HG03571 (cell line): ENCODE results near the gene RTP5.

Experiments
- ATAC-seq: cut with Tn5 transposase; IDR thresholded peaks from one replicate; pipeline ENCODE4 v1.9.1; 2021; ENCODE audit not compliant: unreplicated experiment

RTP5 gene

DNA sequence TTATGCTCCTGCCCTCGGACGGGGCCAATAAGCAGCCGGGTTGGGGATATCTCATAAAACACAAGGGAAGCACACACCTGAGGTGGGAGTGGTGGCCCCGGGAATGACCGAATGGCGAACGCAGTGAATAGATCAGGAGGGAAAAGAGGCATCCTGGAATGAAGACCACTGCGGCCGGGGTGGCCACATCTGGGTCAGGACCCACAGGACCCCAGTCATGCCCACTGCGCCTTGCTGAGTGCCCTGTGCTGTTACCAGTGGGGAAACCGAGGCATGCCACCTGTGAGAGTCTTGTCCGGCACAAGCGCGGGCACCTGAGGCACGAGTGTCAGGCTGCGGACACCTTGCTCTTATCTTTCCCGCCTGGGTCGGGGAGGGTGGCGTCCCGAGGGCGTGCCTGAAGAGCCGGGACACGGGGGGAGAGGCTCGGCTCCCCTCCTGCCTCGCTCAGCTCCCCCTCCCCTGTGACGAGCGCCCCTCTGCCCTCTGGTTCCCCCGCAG, 12.4 kb upstream of the RTP5 start:
- ATAC-seq, result no peak

DNA sequence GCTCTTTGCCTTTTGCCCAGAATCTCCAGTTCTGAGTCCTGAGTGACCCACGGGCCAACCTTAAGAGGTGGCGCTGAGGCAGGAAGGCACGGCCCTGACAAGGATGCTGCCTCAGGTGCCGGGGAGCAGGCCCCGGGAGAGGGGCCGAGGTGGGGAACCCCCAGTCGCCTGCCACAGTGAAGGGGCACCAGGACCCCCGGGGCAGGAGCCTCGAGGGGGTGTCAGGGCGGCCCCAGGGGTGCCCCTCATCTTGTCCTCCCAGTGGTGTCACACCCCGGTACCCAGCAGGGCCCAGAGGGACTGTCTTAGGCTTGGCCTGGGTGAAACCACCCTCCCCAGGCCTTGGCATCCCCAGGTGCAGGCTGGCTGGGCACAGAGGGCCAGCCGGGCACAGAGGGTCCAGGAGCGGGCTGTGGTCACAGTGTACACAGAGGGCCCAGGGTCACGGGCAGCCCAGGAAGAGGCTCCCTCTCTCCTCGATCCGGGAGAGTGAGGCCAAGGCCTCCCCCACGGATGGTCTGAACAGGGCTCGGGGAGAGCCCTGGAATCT, 11.9 kb upstream of the RTP5 start:
- no peak for ATAC-seq

DNA sequence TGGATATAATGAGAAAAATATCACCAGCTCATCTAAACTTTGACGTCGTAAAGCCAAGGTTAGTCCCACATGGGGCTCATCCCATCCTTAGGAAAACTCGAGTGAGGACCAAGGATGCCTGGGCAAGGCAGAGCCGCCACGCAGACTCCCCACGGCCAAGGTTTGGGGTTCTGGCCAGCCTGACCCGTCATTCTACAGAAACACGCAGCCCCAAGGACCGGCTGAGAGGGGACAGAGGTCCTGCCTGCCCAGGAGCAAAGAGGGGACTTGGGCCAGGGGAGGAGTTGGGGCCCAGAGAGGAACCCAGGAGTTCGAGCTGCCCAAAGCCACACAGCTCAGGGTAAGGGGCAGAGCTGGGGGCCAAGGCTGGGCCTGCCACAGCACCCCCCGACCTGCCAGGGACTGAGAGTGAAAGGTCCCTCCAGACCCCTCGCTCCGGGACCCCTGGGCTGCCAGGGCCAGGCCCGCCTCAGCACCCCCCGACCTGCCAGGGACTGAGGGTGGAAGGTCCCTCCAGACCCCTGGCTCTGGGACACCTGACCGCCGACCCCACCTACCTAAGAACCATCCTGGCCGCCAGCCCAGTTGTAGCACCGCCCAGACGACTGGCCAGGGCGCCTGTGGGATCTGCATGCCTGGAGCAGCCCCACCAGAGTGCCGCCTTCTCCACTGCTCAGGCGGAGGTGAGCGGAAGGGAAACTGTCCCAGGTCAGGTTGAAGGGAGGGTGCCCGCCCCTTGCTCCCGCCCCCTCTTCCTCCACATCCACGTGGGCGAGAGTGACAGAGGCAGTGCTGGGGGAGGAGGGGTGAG, 11.1 kb upstream of the RTP5 start, which contains the start of gene PDCD1:
Gene PDCD1, minus strand, starts transcription at position 689 of the 811 bp plus-strand sequence. Its CDS starts 56 bp downstream, at position 633.
- no peak for ATAC-seq

DNA sequence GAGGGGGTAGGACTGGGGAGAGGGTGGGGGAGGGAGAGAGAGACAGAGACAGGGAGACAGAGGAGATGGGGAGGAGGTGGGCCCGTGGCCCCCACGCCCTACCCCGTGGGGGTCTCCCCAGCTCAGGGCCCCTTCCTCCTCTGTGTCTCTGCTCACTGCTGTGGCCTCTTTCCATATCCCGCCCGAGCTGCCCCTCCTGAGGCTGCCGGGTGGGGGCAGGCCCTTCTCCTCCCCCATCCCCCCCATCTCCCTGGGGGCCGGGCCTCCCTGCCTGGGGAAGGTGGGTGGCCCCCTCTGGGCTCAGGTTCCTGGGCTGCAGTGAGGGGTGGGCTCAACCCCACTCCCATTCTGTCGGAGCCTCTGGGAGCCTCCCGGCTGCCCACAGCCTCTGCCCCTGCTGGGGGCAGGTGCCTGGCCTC, 10.5 kb upstream of the RTP5 start:
- no peak for ATAC-seq

DNA sequence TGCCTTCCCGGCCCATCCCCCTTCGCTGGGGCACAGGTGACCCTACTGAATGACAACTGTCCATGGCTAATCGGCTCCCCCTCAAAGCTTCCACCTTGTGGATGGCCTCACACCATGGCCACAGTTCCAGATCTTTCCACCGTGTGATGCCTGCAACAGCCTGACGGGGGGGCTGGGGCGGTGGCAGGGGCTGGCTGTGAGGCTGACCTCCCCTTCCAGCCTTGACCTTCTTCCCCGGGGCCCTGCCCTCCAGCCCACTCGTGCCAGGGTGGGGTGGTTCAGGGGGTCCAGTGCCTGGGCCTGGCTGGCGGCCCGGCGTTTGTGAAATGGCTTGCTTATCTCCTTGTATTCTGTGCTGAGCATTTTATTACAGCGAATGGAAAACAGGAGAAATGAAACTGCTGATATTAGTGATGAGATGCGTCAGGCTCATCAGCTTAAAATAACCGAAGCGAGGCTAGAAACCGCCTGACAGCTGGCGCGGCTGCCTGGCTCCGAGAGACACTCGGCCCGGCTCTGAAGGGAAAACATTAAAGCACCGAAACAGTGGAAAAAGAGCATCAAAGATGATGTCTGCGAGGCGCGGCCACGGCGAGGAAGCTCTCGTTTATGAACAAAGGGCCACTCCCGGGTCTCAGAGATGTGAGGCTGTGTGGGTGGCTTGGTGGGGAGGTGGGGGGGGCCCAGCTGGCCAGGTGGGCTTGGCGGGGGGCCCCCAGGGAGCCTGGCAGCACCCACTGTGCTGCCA, 9.9 kb upstream of the RTP5 start:
- ATAC-seq, result no peak

DNA sequence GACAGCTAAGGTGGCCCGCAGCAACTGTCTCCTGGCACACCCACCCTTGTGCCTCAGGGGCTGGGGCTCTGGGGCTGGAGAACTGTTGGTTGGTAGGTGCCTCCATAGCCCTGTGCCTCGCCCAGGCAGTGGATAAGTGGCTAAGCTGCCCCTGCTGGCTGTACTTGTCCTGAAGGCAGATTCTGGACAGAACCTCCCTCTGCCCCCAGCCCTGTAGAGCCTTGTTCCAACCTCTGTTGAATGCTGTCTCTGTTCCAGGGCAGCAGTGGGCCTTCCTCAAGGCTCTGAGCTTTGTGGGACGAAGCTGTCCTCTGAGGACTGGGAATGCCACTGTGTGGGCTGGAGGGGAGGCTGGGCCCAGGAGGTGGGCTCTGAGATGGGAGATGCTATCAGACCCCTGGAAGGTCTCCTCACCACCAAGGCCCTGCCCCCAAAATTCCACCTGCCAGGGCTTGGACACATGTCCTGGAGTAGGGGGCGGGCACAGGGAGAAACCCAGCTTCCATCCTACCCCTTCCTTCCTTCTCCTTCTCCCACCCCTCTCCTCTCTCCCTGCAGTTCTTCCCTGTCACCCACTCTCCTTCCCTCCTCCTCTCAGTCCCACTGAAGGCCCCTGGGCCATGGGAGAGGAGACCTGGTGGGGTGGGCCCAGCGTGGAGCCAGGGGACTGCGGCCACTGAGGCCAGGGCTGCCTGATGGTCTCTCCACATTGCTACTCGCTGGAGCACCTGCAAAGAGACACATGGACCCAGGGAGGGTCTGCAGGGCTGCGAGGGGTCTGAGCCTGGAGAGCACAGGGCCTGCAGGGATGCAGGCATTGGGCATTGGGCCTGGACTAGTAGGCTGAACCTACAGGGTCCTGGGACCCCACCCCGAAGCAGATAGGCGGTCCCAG, 9.1 kb upstream of the RTP5 start:
- no peak for ATAC-seq

DNA sequence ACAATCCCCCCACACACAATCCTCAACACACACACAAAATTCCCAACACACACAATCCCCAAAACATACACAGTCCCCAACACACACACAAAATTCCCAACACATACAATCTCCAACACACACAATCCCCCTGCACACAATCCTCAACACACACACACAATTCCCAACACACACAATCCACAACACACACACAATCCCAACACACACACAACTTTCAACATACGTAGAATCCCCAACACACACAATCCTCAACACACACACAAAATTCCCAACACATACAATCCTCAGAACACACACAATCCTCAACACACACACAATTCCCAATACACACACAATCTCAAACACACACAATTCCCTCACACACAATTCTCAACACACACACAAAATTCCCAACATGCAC, 8.3 kb upstream of the RTP5 start:
- no peak for ATAC-seq

DNA sequence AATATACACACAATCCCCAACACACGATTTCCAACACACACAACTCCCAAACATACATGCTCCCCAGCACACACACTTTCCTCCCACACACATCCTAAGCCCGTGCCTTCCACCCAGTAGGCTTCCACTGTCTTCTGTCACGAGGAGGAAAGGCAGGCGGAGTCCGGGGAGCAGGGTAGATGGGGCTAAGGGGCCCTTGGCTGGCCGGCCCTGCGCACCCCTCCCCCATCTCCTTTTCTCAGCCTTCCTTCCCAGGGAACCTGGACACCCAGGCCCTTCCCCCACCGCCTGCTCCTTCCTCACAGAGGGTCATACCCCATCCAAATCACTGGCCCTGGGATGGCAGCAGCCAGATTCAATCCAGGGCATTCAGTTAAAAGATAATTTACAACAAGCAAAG, 7.4 kb upstream of the RTP5 start:
- ATAC-seq, result no peak

DNA sequence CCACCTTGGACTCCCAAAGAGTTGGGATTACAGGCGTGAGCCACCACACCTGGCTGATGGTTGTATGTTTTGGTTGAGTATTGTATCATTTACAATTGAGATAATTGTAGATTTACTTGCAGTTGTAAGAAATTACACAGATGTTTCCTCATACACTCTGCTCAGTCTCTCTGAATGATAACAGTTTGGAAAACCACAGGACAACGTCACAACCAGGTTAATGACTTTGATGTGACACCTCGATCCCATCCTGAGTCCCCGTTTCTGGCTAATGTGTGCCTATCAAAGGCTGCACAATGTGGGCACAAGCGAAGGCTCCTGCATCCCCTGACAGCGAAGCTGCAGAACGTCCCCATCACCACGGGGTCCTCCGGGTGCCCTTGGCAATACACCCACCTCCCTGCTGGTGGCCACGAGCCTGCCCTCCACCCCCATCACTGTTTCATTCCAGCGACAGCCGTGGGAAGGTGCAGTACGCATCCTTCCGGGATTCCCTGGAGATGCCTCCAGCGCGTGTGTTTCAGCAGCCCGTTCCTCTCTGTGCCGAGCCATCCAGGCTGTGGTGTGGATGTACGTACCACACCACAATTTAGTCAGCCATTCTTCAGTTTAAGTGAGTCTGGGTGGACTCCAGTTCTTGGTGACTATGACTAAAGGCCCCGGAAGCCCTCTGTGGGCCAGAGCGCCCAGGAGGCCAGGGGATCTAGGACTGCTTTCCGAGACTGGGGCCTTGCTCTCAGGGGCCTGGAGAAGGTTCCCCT, 6.6 kb upstream of the RTP5 start:
- no peak for ATAC-seq

DNA sequence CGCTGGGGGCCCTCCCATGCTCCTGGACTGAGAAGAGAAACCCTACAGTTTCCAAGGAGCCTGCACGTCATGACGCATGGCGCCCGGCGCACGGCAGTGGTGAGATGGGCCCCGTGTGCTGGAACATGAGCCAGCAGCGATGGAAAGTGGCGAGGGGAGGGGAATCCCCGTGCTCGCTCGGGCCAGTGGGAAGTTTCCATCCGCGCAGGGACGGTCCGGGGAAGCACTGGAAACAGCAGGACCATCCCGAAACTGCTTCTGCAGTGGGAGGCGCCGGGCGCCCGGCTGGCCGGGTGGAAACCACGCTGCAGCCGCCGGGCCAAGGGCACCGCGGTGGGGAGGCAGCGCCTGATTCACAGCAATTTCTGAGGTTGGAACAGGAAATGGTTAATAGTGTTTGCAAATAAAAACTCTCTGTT, 6.0 kb upstream of the RTP5 start:
- ATAC-seq, result no peak

DNA sequence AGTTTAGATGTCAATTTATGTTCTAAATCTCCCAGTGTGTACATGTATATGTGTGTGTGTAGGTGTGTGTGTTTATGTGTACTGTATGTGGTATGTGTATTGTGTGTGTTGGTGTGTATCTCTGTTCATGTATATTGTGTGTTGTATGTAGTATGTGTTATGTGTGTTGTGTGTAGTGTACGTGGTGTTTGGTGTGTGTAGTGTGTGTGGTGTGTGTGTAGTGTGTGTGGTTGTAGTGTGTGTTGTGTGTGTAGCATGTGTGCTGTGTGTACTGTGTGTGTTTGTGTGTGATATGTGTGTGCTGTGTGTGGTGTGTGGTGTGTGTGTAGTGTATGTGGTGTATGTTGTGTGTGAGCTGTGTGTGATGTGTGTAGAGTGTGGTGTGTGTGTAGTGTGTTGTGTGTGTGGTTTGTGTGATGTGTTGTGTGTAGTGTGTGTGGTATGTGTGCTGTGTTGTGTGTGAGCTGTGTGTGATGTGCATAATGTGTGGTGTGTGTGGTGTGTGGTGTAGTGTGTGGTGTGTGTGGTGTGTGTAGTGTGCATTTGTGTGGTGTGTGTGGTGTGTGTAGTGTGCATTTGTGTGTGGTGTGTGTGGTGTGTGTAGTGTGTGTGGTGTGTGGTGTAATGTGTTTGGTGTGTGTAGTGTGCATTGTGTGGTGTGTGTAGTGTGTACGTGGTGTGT, 5.2 kb upstream of the RTP5 start:
- no peak for ATAC-seq

DNA sequence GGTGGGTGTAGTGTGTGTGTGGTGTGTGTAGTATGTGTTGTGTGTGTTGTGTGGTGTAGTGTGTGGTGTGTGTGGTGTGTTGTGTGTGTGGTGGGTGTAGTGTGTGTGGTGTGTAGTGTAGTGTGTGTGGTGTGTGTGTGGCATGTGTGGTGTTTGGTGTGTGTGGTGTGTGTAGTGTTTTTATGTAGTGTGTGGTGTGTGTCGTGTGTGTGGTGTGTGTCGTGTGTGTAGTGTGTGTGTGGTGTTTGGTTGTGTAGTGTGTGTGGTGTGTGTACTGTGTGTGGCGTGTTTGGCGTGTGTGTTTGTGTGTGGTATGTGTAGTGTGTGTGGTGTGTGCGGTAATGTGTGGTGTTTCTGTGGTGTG, 4.7 kb upstream of the RTP5 start:
- ATAC-seq, result no peak

DNA sequence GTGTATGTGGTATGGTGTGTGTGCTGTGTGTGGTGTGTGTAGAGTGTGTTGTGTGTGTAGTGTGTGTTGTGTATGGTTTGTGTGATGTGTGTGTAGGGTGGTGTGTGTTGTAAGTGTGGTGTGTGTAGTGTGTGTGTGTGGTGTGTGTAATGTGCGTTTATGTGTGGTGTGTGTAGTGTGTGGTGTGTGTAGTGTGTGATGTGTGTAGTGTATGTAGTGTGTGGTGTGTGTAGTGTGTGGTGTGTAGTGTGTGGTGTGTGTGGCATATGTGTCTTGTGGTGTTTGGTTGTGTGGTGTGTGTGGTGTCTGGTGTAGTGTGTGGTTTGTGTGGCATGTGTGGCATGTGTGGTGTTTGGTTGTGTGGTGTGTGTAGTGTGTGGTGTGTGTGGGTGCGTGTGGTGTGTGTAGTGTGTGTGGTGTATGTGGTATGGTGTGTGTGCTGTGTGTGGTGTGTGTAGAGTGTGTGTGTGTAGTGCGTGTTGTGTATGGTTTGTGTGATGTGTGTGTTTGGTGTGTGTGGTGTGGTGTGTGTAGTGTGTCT, 4.0 kb upstream of the RTP5 start:
- ATAC-seq, result no peak

DNA sequence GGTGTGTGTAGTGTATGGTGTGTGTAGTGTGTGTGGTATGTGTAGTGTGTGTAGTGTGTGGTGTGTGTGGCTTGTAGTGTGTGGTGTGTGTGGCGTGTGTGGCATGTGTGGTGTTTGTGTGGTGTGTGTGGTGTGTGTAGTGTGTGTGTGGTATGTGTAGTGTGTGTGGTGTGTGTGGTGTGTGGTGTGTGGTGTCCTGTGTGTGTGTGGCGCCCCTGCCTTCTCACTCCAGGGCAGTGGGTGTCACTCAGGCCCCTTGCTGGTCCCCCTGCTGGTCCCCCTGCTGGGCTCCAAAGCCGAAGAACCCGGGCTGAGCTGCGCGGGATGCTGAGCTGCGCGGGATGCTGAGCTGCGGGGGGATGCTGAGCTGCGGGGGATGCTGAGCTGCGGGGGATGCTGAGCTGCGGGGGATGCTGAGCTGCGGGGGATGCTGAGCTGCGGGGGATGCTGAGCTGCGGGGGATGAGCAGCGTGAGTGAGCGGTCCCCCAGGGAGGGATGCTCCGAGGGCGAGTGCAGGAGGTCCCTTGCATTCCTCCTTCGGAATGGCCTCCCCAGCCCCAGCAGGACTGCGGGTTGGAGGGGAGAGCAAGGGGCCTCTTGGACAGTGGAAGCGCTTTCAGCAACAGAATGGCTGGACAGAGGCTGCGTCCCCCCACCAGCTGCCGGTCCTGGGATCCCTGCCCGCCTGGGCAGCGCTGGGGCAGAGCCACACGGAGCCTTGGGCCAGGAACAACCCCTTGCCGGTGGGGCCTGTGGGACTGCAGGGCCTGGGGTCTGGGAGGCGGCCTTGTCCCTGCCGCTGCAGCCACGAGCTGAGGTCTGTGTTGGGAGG, 3.4 kb upstream of the RTP5 start:
- no peak for ATAC-seq

DNA sequence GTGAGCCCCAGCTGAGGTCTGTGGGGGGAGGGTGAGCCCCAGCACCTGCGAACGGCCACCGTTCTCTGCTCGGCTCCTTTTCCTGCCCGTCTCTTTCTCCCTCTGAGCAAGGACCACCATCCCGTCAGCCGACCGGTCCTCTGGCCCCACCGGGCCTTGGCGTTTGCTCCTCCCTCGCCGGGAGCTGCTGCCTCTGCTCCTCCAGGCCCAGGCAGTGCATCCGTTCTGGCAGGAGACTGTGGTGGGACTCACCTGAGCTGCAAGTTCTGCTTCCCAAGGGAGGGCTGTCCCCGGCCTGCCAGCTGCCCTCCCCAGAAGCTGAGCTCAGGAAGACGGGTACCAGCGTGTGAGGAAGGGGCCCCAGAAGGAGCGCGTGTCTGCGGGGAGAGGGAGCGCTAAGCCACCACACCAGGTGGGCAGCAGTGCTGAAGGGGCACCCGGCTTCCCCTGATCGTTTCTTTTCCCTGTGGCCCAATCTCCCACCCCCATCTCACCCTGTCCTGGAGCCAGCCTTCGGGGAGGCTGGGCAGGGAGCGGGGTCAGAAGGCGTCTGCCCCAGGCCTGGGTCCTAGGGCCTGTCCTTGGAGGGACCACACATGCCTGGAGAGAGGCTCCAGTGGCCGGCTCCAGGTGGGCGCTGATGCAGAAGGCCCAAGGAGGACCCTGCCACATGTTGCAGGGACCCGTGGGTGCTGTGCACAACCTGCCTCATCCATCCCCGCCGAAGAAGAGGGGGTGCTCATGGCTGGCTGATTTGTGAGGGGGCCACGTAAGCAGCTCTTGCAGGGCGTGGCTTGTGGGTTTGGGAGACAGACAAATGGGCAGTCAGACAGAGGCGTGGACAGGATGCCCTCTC, 2.5 kb upstream of the RTP5 start:
- ATAC-seq, result no peak

DNA sequence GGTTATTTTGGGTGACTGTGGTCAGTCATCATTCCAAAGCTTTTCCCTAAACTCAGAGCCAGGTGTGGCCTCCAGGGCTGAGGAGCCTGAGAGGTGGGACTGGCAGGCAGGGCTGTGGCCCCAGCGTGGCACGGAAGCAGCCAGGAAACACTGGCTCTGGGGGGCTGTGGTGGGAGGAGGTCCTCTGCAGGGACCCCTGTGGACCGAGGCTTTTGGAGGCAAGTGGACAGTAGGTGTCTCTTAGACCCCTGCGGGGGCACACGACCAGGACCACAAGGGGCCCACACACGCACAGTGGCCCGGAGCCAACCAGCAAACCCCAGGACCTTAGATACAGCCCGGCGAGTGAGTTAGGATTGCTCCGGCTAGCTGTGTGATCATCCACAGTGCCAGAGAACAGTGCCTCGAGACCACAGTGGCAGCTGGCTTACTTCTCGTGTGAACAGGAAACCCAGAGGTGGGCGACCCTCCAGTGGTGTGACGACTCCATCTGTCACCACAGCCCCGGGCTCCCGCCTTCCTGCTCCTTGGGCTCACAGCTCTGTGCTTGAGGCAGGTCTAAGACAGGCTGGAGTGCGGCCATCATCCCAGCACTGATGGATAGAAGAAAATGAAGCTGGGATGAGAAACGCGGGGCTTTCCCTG, 1.6 kb upstream of the RTP5 start:
- no peak for ATAC-seq

DNA sequence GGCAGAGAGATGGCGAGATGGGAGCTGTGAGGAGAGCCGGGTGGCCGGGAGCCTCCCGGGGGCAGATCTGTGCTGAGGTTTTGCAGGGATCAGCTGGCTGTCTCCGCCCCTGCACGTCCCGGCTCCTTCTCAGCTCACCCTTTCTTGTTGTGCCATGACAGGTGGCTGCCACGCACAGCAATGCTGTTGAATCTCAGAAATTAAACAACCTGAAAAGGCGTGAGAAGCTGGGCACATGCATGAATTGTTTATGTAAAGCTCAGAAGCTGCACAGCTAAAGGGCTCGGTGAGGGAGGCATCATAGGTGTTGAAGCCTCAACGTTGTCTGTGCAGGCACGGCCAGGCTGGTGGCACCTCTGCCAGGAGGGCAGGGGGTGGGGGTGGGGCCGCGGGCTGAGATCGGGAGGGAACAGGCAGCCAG, 858 bp upstream of the RTP5 start:
- no peak for ATAC-seq
